ENCODE results near the gene COL9A3.
A peak's percentile ranks its signal among the peaks of the same experiment; 100 is the strongest.

Gene COL9A3

DNA sequence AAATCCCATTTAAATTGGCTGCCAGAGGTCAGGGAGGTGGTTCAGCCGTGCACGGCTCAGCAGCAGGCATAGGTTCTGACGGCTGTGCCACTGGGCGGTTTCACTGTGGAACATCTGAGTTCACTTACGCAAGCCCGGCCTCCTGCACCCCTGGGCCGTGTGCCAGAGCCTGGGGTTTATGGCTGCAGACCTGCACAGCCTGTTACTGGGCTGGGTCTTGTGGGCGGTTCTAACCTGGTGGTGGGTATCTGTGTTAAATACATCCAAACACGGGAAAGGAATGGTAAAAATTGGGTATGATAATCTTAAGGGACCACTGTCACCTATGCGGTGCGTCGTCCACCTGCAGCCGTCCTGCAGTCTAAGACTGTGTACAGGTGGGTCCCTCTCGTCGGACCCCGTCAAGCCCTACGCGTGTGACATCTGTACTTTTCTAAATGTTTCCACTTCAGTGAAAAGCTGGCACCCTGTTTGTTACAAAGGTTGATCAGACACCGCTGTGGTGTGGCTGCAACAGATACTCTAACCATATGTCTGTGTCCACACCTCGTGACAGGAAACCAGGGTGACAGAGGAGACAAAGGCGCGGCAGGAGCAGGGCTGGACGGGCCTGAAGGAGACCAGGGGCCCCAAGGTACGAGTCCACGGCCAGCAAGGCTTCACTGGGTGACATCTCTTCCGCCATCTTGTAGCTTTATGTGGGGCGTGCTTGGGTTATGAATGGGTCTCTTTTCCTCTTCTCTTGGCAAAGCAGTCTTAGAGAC lies 21.5 kb downstream of the COL9A3 start:
- TF ChIP-seq SPI1 (IDR thresholded peaks at IDR 0.05; ENCODE audit: borderline replicate concordance, low read depth) (no peak), POLR2AphosphoS5 (IDR thresholded peaks at IDR 0.05; ENCODE audit: low read depth) (peak; percentile 85)
- Histone ChIP-seq H3K27ac (replicated peaks) (peak overlapping the region; percentile 85), H3K4me3 (replicated peaks; ENCODE audit: insufficient read depth, low read length) (peak overlapping the region; percentile 6), H3K27me3 (ENCODE audit: insufficient read depth, poor library complexity, severe bottlenecking) (no peaks in the 10 kb centered on the region)
- DNase-seq (ENCODE audit: low read depth in 1 of 2, low spot score in 1 of 2): peak; percentile 81 to 96

DNA sequence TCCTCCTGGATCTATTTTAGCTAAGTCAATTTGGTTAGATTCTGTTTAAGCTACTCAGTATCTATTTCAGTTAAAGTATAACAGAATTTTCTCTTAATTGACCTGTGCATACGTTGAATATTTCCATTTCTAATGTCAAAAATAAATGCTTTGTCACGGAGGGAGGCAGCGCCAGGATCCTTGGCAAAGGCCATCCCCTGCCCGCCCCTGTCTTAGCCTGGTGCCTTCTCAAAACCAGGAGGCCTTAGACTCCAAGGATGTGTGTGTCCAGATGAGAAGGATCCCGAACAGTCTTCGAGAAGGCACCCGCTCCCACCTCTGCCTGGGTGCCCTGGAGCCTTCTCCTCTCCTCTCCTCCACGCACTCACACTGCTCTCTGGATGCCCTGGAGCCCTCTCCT lies 22.4 kb downstream of the COL9A3 start:
- Histone ChIP-seq H3K27ac (replicated peaks) (peak overlapping the region; percentile 85), H3K4me3 (replicated peaks; ENCODE audit: insufficient read depth, low read length) (no peak overlapping the region), H3K27me3 (ENCODE audit: insufficient read depth, poor library complexity, severe bottlenecking) (no peaks in the 10 kb centered on the region)
- DNase-seq (ENCODE audit: low read depth in 1 of 2, low spot score in 1 of 2): no peak
- TF ChIP-seq SPI1 (IDR thresholded peaks at IDR 0.05; ENCODE audit: borderline replicate concordance, low read depth) (no peak), GABPA (IDR thresholded peaks at IDR 0.05; ENCODE audit: low read depth) (no peak), POLR2AphosphoS5 (IDR thresholded peaks at IDR 0.05; ENCODE audit: low read depth) (no peak)
- TF ChIP-seq, protein P1, sequence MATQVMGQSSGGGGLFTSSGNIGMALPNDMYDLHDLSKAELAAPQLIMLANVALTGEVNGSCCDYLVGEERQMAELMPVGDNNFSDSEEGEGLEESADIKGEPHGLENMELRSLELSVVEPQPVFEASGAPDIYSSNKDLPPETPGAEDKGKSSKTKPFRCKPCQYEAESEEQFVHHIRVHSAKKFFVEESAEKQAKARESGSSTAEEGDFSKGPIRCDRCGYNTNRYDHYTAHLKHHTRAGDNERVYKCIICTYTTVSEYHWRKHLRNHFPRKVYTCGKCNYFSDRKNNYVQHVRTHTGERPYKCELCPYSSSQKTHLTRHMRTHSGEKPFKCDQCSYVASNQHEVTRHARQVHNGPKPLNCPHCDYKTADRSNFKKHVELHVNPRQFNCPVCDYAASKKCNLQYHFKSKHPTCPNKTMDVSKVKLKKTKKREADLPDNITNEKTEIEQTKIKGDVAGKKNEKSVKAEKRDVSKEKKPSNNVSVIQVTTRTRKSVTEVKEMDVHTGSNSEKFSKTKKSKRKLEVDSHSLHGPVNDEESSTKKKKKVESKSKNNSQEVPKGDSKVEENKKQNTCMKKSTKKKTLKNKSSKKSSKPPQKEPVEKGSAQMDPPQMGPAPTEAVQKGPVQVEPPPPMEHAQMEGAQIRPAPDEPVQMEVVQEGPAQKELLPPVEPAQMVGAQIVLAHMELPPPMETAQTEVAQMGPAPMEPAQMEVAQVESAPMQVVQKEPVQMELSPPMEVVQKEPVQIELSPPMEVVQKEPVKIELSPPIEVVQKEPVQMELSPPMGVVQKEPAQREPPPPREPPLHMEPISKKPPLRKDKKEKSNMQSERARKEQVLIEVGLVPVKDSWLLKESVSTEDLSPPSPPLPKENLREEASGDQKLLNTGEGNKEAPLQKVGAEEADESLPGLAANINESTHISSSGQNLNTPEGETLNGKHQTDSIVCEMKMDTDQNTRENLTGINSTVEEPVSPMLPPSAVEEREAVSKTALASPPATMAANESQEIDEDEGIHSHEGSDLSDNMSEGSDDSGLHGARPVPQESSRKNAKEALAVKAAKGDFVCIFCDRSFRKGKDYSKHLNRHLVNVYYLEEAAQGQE (IDR thresholded peaks at IDR 0.05; ENCODE audit: insufficient replicate concordance, low read depth): no peak
- TF ChIP-seq, protein P2, sequence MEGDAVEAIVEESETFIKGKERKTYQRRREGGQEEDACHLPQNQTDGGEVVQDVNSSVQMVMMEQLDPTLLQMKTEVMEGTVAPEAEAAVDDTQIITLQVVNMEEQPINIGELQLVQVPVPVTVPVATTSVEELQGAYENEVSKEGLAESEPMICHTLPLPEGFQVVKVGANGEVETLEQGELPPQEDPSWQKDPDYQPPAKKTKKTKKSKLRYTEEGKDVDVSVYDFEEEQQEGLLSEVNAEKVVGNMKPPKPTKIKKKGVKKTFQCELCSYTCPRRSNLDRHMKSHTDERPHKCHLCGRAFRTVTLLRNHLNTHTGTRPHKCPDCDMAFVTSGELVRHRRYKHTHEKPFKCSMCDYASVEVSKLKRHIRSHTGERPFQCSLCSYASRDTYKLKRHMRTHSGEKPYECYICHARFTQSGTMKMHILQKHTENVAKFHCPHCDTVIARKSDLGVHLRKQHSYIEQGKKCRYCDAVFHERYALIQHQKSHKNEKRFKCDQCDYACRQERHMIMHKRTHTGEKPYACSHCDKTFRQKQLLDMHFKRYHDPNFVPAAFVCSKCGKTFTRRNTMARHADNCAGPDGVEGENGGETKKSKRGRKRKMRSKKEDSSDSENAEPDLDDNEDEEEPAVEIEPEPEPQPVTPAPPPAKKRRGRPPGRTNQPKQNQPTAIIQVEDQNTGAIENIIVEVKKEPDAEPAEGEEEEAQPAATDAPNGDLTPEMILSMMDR (IDR thresholded peaks at IDR 0.05; ENCODE audit: insufficient read depth, low read length): no peak

DNA sequence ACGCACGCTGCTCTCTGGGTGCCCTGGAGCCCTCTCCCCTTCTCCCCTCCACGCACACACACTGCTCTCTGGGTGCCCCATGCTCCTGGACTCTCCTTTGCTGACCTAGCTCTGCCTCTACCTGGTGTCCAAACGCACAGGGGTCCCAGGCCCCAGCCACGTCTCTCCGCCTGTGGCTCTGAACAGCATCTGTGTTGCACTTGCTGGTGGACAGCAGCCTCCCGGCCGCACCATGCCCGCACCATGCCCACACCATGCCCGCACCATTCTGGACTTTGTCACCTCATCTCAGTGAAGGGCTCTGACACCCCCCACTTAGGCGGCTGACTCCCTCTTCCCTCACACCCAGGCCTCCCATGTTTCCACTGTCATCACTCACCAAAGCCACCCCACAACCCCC lies 23.0 kb downstream of the COL9A3 start:
- no peaks in the 10 kb centered on the region for H3K27me3 ChIP-seq (ENCODE audit: insufficient read depth, poor library complexity, severe bottlenecking)

More for the DNA sequence above, 23.0 kb downstream of the COL9A3 start:
- TF ChIP-seq, protein P1 (IDR thresholded peaks at IDR 0.05; ENCODE audit: insufficient replicate concordance, low read depth): no peak
- TF ChIP-seq POLR2AphosphoS5 (IDR thresholded peaks at IDR 0.05; ENCODE audit: low read depth) (no peak), GABPA (IDR thresholded peaks at IDR 0.05; ENCODE audit: low read depth) (no peak), SPI1 (IDR thresholded peaks at IDR 0.05; ENCODE audit: borderline replicate concordance, low read depth) (no peak)
- TF ChIP-seq, protein P2 (IDR thresholded peaks at IDR 0.05; ENCODE audit: insufficient read depth, low read length): no peak
- H3K27ac ChIP-seq (replicated peaks): no peak overlapping the region
- no peak for DNase-seq (ENCODE audit: low read depth in 1 of 2, low spot score in 1 of 2)
- H3K4me3 ChIP-seq (replicated peaks; ENCODE audit: insufficient read depth, low read length): no peak overlapping the region

Data from HL-60 (cell line).